ENCODE measurements around the gene UBN1.

UBN1 gene

DNA sequence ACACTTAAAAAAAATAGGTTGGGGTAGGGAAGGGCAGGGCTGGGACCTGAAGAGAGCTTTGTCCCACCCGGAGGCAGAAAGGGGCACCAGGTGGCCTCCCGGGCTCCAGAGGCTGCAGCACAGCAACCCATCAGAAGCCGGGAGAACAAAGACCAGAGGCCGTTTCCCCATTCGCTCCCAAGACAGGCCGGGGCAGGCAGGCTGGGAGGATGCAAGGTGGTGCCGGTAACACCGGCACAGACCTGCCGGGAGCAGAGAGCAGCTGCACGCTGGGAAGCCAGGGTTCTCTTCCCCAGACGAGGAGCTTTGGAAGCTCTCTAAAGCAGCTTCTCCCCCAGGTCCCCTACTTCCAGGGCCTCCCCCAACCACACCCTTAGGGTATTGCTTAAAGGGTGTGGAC lies 84.1 kb downstream of the UBN1 start:
- Mint-ChIP-seq H3K36me3 (ENCODE audit: low read depth) (peaks cover 6% of the 10 kb centered on the region), H3K9me3 (peaks cover 6% of the 10 kb centered on the region), H3K4me1 (ENCODE audit: low read depth) (no peaks in the 10 kb centered on the region), H3K27ac (no peak overlapping the region), H3K4me3 (no peak overlapping the region), H3K27me3 (peaks cover 7% of the 10 kb centered on the region)

Data from stimulated activated naive CD8-positive, alpha-beta T cell treated with anti-CD3 and anti-CD28 coated beads, Interleukin-15, Interleukin-2, amounts not matched to agents 100 ng/mL and 50 ng/mL, for 24 hours (primary cell).